ENCODE results near the gene MFF. TPM values are rescaled to one million over a fixed set of nuclear protein-coding genes. Genes with fewer than 3 reads are reported as not detected.

MFF gene
- total and polyA plus RNA-seq, 10 of the 15 experiments (the other 5 are each of a cell fraction or from before 2014, with no cell fraction given) = 19.6 to 131 (median 106) TPM

DNA sequence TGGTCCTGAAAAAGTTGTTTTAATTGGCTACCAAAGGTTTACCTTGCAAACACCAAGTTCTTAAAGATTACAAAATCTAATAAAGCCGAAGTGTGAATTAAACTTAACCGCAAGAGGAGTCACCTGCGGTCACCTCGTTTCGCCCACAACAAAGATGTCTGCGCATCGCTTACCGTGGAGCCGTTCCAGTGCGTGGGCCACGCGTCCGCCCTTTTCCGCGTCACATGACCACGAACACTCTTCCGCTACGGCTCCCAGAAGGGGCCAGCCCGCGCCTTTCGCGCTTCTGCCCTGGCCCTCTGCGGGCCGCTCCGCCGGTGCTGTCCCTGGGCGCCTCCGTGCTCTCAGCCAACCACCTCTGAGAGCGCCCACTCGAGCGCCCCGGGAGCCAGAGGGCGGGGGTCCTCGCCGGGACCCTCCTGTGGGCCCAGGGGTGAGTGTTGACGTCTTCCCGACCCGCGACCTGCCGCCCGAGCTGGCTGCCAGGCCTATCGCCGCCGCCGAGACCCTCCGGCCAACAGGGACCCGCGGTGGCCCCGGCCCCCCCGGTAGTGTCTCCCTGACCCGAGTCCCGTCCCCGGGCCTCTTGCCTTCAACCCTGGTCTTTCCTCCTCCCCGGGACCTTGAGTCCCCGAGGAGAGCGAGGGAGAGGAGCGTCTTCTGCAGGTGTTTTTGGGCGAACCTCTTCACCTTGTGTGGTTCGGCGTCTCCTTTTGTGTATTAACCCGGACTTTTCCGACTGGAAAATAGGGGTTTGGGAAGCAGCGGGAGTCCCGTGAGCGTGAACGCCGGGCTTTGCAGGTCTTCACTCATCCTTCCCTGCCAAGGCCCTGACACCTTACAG, at the start of gene MFF (continued):
- TF ChIP-seq ZBTB4 (CRISPR knock-in tag; IDR thresholded peaks at IDR 0.05) (no peak), SRF (IDR thresholded peaks at IDR 0.05; ENCODE audit: low read depth in 2 of 2, low read length in 2 of 2) (no peak), SIN3A (IDR thresholded peaks at IDR 0.05; ENCODE audit: low read depth, low read length) (peak; percentile 50; the same call in 1 of the 2 replicates), SMARCA5 (IDR thresholded peaks at IDR 0.05) (0 out of 2 replicates have a peak, but pooled peaks have one; percentile 54), EP300 (IDR thresholded peaks at IDR 0.05; ENCODE audit: borderline replicate concordance in 1 of 2, control insufficient read depth in 1 of 2, low read depth in 2 of 2, low read length in 2 of 2) (peak; percentile 41 to 63; a peak in 2 of 4 replicates), ATF7 (IDR thresholded peaks at IDR 0.05; ENCODE audit: low read depth) (peak; percentile 80), ETV6 (conservative IDR thresholded peaks at IDR 0.05 in 1 of 2, IDR thresholded peaks at IDR 0.05 in 1 of 2; ENCODE audit: borderline replicate concordance in 1 of 2, low read depth in 1 of 2) (peak in 1 of 2 experiments; percentile 56; a peak in 1 of 4 replicates), TAF1 (IDR thresholded peaks at IDR 0.05; ENCODE audit: borderline replicate concordance, low read depth, low read length) (peak; percentile 59), SP1 (IDR thresholded peaks at IDR 0.05; ENCODE audit: low read depth, low read length) (peak; percentile 80), NFXL1 (IDR thresholded peaks at IDR 0.05; ENCODE audit: borderline replicate concordance) (no peak), BCL3 (IDR thresholded peaks at IDR 0.05; ENCODE audit: borderline replicate concordance, insufficient read depth, low read depth, low read length, poor library complexity, severe bottlenecking) (no peak), ZNF384 (IDR thresholded peaks at IDR 0.05; ENCODE audit: borderline replicate concordance, low read depth, low read length) (no peak), REST (IDR thresholded peaks at IDR 0.05; ENCODE audit: low read depth, low read length) (peak; percentile 43; the same call in 1 of the 2 replicates), SMAD5 (IDR thresholded peaks at IDR 0.05; ENCODE audit: low read depth) (peak; percentile 37; the same call in 1 of the 2 replicates)
- TF ChIP-seq, protein P1, sequence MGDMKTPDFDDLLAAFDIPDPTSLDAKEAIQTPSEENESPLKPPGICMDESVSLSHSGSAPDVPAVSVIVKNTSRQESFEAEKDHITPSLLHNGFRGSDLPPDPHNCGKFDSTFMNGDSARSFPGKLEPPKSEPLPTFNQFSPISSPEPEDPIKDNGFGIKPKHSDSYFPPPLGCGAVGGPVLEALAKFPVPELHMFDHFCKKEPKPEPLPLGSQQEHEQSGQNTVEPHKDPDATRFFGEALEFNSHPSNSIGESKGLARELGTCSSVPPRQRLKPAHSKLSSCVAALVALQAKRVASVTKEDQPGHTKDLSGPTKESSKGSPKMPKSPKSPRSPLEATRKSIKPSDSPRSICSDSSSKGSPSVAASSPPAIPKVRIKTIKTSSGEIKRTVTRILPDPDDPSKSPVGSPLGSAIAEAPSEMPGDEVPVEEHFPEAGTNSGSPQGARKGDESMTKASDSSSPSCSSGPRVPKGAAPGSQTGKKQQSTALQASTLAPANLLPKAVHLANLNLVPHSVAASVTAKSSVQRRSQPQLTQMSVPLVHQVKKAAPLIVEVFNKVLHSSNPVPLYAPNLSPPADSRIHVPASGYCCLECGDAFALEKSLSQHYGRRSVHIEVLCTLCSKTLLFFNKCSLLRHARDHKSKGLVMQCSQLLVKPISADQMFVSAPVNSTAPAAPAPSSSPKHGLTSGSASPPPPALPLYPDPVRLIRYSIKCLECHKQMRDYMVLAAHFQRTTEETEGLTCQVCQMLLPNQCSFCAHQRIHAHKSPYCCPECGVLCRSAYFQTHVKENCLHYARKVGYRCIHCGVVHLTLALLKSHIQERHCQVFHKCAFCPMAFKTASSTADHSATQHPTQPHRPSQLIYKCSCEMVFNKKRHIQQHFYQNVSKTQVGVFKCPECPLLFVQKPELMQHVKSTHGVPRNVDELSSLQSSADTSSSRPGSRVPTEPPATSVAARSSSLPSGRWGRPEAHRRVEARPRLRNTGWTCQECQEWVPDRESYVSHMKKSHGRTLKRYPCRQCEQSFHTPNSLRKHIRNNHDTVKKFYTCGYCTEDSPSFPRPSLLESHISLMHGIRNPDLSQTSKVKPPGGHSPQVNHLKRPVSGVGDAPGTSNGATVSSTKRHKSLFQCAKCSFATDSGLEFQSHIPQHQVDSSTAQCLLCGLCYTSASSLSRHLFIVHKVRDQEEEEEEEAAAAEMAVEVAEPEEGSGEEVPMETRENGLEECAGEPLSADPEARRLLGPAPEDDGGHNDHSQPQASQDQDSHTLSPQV (IDR thresholded peaks at IDR 0.05) = peak; percentile 37; the same call in 1 of the 2 replicates
